ENCODE data around the gene TAS2R31. TPM values are rescaled to one million over a fixed set of nuclear protein-coding genes. Genes with fewer than 3 reads are reported as not detected.

TAS2R31 gene
- total and polyA plus RNA-seq, 10 of the 15 experiments (the other 5 are each of a cell fraction or from before 2014, with no cell fraction given): 0.09 to 4.9 (median 0.77) TPM

- CTCF ChIA-PET: interaction anchor here (0.6 kb wide), 1 partner anchor 169 kb away, joined by 3 read pairs; no protein-coding TSS in a partner anchor
- Histone ChIP-seq H4K20me1 (ENCODE audit: control insufficient read depth, insufficient read depth) (no peaks in the 10 kb centered on the region), H2AFZ (ENCODE audit: control insufficient read depth, low read depth, low read length) (no peak overlapping the region), H3K9ac (ENCODE audit: control insufficient read depth, insufficient read depth, low read length) (no peak overlapping the region), H3K9me3 (replicated peaks; ENCODE audit: control insufficient read depth, insufficient read depth, low read length) (no peaks in the 10 kb centered on the region; the same call in 1 of the 3 replicates), H3K27ac (ENCODE audit: control insufficient read depth, insufficient read depth) (no peak overlapping the region), H3K79me2 (ENCODE audit: control insufficient read depth, insufficient read depth, low read length) (no peaks in the 10 kb centered on the region), H3K36me3 (ENCODE audit: control insufficient read depth in 2 of 2, insufficient read depth in 2 of 2, low read length in 1 of 2) (no peaks in the 10 kb centered on the region; a peak in 2 of 4 replicates), H3K27me3 (replicated peaks in 1 of 2; ENCODE audit: control insufficient read depth in 2 of 2, insufficient read depth in 2 of 2, low read length in 1 of 2) (no peaks in the 10 kb centered on the region), H3K4me3 (no peak overlapping the region), H3K4me1 (ENCODE audit: control insufficient read depth, insufficient read depth, low read length) (no peaks in the 10 kb centered on the region), H3K4me2 (ENCODE audit: control insufficient read depth, insufficient read depth) (no peak overlapping the region)
- RAD21 ChIA-PET (ENCODE audit: unreplicated experiment): no interaction called here
- ATAC-seq: no peak
- WGBS (ENCODE audit: insufficient coverage, insufficient replicate concordance, low lambda C conversion rate, missing lambda C conversion rate): 99% methylated on average over 6 of the region's 6 CpGs
- DNase-seq (ENCODE audit: low read depth, low spot score): no peak
- SMC1A ChIA-PET (ENCODE audit: uncharacterized antibody, unreplicated experiment): no interaction called here
- BruUV-seq (replicated peaks): no TSS peak
- intact Hi-C loops (cut with micrococcal nuclease; ENCODE audit: unreplicated experiment): no loop called here
- TF ChIP-seq MYB (IDR thresholded peaks at IDR 0.05; ENCODE audit: borderline replicate concordance, low read depth, low read length) (no peak), PBX3 (IDR thresholded peaks at IDR 0.05; ENCODE audit: insufficient replicate concordance, low read depth, low read length) (no peak), CBX5 (IDR thresholded peaks at IDR 0.05; ENCODE audit: low read depth) (no peak), MTA3 (IDR thresholded peaks at IDR 0.05; ENCODE audit: borderline replicate concordance, low read length) (no peak), NFIC (IDR thresholded peaks at IDR 0.05; ENCODE audit: low read depth, low read length) (no peak), TCF3 (IDR thresholded peaks at IDR 0.05; ENCODE audit: borderline replicate concordance, insufficient read depth, low read depth, low read length) (no peak), SIX5 (IDR thresholded peaks at IDR 0.05; ENCODE audit: low read depth, low read length, severe bottlenecking) (no peak), ATF7 (IDR thresholded peaks at IDR 0.05; ENCODE audit: low read depth) (no peak), GATAD2B (conservative IDR thresholded peaks at IDR 0.05; ENCODE audit: low read depth) (no peak), NBN (IDR thresholded peaks at IDR 0.05) (no peak), KAT2A (conservative IDR thresholded peaks at IDR 0.05; ENCODE audit: control insufficient read depth, low read depth, low read length) (no peak), PAX5 (IDR thresholded peaks at IDR 0.05; ENCODE audit: borderline replicate concordance, low read depth, low read length) (no peak), KLF5 (IDR thresholded peaks at IDR 0.05; ENCODE audit: partially characterized antibody) (no peak), CHD2 (IDR thresholded peaks at IDR 0.05; ENCODE audit: borderline replicate concordance, low read depth, low read length) (no peak), BACH1 (IDR thresholded peaks at IDR 0.05; ENCODE audit: borderline replicate concordance) (no peak), MYC (IDR thresholded peaks at IDR 0.05; ENCODE audit: insufficient read depth, insufficient read length, insufficient replicate concordance, low read length, severe bottlenecking) (no peak), CEBPB (IDR thresholded peaks at IDR 0.05; ENCODE audit: borderline replicate concordance in 1 of 2, low read depth in 2 of 2, low read length in 2 of 2) (no peak)
- TF ChIP-seq, protein P1, sequence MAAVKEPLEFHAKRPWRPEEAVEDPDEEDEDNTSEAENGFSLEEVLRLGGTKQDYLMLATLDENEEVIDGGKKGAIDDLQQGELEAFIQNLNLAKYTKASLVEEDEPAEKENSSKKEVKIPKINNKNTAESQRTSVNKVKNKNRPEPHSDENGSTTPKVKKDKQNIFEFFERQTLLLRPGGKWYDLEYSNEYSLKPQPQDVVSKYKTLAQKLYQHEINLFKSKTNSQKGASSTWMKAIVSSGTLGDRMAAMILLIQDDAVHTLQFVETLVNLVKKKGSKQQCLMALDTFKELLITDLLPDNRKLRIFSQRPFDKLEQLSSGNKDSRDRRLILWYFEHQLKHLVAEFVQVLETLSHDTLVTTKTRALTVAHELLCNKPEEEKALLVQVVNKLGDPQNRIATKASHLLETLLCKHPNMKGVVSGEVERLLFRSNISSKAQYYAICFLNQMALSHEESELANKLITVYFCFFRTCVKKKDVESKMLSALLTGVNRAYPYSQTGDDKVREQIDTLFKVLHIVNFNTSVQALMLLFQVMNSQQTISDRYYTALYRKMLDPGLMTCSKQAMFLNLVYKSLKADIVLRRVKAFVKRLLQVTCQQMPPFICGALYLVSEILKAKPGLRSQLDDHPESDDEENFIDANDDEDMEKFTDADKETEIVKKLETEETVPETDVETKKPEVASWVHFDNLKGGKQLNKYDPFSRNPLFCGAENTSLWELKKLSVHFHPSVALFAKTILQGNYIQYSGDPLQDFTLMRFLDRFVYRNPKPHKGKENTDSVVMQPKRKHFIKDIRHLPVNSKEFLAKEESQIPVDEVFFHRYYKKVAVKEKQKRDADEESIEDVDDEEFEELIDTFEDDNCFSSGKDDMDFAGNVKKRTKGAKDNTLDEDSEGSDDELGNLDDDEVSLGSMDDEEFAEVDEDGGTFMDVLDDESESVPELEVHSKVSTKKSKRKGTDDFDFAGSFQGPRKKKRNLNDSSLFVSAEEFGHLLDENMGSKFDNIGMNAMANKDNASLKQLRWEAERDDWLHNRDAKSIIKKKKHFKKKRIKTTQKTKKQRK (IDR thresholded peaks at IDR 0.05; ENCODE audit: low read depth, low read length): no peak
- POLR2A ChIA-PET: no interaction called here
- FAIRE-seq: no peak
- in situ Hi-C loops (cut with MboI): no loop called here
Measured at GRCh38 chr12:11026118-11026517, 5.1 kb downstream of the TAS2R31 start.
